Activated gamma-delta T cell treated with anti-CD3 and anti-CD28 coated beads, Interleukin-2, amount 50 U/mL, for 16 hours (primary cell): ENCODE data around the gene ARPP19.
"Not testable (repeated sequence)": the region's sequence is repeated elsewhere in the genome, so short reads cannot be mapped to it uniquely, and the experiment has no call there.

Experiments
- DNase-seq: peaks from one replicate; pipeline ENCODE4 v3.0.0-alpha.2; 2020; ENCODE audit warnings: low read depth

ARPP19 gene

DNA sequence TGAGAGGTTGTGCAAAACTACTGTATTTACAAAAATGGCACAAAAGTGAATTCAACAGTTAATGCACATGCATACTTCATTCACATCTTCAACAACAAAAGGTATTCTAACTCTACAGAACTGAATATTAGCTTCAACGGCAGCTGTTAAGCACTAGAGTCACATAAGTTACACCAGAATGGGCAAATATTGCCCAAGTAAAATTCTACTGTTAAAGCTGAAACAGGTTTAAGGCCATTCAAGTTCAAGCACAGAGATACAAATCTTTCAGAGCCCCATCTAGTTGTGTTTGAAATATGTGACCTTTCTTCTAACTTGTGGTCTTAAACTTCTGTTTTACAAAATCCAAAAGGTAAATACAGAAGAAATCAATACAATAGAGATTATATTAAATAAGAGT is 17.6 kb downstream of the ARPP19 start:
- not testable (repeated sequence) for DNase-seq

DNA sequence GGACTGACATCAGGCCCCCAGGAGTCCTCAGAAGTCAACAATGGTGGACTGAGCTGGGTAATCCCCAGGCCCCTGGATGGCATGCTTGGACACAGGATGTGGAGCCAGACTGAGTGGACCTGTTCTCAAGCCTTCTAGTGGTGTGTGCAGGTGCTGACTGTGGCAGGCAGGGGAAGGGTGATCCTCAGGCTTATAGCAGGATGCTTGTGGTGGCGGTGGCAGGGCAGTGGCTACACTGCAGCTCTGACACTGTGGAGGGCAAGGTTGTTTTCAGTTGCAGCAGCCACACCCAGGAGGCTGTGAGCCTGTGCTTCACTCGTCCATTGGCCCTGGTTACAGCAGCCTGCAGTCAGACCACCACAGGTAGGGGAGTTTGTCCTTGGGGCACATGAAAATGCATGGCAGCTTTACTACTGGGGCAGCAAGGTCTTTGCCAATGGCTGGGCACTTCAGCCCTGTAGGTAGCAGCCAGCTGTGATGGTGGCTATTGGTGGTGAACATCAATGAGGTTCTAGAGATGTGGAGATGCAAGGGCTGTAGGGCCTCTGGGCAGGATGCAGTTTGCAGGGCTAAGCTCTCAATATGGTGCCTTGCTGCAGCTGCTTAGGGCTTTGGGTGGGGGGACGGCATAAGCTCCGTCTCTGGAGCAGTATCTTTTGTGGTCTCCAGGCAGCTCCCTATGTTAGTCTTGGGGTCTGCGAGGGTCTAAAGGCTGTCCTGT is 22.6 kb downstream of the ARPP19 start:
- DNase-seq: no peak

GRCh38 chr15:52540374-52541012 is 28.3 kb downstream of the ARPP19 start:
- no peak for DNase-seq

- DNase-seq: no peak
Observed at GRCh38 chr15:52537459-52537858, 31.4 kb downstream of the ARPP19 start.

- DNase-seq: no peak
Observed at GRCh38 chr15:52532427-52532826, 36.4 kb downstream of the ARPP19 start.

DNA sequence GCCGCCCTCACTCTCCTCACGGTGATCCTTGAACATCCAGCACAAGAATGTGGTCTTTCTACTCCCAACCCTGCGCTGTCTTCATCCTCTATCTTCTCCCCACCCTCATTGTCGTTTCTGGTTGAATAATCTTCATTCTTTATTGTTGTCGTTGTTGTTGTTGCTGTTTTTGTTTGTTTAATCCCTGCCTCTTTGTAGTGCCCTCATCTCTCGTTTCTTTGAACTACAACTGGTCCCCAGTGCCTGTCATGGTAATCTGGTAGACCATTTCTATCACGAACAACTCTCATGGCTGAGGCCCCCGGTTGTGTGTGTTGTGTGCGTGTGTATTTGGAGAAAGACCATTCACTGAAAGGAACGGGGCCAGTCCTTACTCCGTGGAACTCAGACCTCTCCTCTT is 38.9 kb downstream of the ARPP19 start:
- no peak for DNase-seq

- no peak for DNase-seq
Observed at GRCh38 chr15:52529341-52529924, 39.4 kb downstream of the ARPP19 start.

DNA sequence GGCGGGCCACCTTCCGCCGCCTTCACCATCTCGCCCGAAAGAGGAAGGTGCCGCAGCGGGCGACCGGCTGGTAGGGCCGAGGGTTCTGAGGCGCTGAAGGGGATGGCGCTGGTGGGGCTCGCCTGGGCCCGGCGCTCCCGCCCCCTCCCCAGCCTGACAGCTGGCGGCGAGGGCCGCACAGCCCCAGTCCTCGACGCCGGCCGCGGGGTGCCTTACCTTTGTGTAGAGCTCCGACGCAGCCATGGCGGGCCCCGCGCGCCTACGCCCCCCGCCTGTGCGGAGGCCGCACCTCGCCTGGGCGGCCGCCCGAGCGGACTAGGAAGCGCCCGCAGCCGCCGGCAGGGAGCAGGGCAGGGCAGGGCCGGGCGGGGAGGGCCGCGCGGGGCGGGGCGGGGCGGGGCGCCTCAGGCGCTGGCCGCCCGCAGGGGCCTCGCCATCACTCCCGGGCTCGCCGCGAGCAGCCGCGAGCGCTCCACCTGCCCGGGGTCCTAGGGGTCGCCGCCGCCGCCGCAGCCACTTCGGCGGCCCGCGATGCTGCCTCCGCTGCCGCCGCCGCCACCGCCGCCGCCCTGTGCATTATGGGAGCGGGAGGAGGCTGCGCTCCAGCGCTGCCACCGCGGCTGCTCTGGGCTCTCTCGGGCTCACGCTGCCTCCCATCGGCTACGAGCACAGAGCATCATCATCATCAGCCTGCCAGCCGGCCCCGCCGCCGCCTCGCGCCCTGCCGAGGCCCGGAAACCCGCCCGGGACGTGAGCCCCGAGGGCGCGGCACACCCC is 40.1 kb downstream of the ARPP19 start, which contains the start of gene MYO5A:
Gene MYO5A, minus strand, starts transcription at position 317 of the 777 bp plus-strand sequence. Its CDS starts 74 bp downstream, at position 243.
- DNase-seq: peak; percentile 59

GRCh38 chr15:52527911-52528563 is 40.8 kb downstream of the ARPP19 start:
- DNase-seq: no peak

DNA sequence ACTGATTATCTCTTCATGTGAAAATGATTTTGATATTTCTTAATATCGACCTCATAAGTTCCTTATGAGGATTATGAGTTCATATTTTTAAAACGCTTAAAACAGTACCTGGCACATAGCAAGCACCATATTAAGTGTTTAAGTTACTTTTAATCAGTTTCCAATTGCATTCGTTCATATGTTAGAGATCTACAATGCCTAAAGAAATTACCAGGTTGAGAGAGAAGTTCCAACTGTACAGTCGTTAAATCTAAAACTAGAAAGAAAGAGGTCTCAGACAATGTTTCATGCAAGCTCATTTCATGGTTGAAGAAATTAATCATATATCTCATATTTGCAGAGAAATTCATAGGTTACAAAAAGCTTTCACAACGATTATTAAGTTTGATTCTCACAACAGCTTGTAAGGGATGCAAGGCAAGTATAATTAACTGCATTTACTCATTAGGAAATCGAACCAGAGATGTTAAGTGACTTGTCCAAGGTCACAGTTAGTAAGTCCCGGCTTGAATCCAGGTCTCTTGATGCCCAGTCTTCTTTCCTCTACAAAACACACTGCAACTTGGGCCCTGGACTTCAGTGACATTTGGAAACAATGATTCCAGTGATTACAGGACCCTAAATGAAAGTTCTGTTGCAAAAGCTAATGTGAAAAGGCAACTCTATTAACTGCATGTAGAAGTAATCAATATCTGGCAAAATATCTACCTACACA is 41.5 kb downstream of the ARPP19 start:
- DNase-seq: no peak

- no peak for DNase-seq
Observed at GRCh38 chr15:52524223-52525136, 44.4 kb downstream of the ARPP19 start.

GRCh38 chr15:52523647-52524046 is 45.2 kb downstream of the ARPP19 start:
- DNase-seq: no peak

- DNase-seq: no peak
Observed at GRCh38 chr15:52523192-52523591, 45.6 kb downstream of the ARPP19 start.

DNA sequence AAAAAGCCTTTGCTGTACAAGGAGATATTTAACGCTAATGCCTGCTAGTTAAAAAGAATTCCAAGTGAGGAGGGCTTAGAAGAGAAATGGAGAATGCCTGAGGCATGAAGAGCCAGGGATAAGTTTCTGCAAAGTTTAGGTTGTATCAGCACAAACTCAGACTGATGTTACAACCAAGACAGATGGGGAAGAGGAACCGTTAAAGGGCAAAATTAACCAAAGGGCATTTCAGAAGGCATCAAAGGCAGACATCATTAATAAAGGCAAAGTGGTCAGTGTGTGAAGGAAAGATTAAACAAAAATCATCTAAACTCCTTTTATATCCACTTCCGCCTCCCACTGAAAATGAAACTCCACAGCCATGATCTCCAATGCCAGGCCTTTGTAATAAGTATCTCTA is 47.1 kb downstream of the ARPP19 start:
- DNase-seq: no peak

GRCh38 chr15:52520421-52520820 is 48.4 kb downstream of the ARPP19 start:
- no peak for DNase-seq

DNA sequence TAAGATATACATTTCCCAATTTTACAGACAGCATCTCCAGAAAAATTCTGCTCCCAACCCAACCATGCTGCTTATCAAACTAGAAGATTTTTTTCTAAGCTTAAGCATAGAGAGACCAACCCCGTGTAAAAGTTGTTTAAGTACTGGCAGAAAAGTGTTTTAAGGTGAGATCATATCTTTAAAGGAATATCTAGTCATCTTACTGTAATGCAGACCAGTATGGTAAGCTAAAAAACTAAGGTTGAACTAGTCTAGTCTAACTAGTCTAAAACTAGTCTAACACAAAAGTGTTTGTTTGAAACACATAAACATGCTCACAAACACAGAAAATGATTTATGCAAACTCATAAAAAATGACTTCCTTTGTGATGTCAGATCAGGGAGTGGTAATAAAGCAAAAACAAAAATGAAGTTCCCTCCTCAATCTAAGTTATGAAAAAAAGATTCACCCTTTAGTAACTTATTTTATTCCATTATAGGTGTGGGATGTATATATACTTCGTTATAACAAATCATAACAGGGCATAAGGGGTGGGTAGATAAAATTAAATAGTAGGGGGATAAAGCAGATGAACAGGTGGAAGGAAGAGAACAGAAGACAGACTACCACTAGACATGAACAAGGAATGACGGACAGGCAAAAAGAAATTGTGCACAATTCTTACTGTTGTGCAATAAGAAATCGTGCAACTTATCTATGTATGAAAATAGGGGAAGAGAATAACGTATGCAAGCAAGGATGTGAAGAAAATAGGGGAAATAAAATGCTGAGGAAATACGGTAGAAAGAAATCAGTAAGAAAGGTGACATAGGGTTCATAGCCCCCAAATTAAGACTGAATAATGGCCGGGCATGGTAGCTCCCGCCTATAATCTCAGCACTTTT is 50.1 kb downstream of the ARPP19 start:
- DNase-seq: no peak

DNA sequence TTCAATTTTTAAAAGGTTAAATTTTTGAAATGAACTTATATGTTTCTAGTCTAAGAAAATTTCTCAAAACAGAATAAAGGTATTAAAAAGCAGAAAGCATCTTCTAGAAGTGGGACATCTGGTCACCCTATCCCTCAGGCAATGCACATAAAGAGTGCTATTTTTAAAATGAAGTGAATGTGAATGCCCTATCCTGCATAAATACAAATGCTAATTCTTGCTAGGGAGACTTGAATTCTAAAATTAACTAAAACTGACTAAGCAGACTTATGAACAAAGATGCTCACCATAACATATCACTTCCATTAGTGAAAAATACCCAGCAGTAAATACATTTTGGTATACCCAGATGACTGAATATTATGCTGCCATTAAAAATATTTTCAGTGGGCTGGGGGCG is 51.8 kb downstream of the ARPP19 start:
- DNase-seq: no peak

DNA sequence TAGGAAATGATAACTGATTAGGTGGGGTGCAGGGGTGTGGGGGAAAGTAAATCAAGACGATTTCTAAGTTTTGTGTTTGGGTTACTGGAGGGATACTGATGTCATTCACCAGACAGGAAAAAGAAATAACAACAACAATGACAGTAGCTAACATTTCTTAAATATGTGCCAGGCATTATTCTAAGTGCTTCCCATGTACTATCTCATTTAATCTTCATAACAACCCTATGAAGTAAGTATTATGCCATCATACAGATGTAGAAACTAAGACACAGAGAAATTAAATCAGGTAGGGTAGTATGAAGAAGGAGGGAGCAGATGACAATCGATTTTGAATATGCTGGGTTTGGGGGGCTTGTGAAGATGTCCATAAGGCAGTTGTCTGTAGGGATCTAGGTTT is 53.5 kb downstream of the ARPP19 start:
- no peak for DNase-seq

DNA sequence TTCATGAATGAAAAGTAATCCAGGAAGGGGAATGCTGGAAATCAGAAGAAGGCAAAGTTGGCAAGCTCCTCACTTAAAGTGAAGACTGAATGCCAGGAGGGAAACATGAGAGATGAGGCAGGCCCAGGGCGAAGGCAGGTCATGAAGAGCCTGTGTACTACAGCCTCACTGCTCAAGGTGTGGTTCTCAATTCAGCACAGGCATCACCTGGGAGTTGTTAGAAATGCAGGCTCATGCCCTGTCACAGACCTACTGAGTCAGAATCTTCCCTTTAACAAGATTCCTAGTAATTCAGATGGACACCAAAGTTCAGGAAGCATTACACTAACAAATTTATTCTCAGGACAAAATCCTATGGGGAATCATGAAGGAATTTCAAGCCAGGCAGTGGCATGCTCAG is 54.3 kb downstream of the ARPP19 start:
- no peak for DNase-seq
